ENCODE measurements around the gene SLC16A11.

GRCh38 chr17:7064261-7064660 is 20.4 kb upstream of the SLC16A11 start:
- no peak for TF ChIP-seq EZH2 (IDR thresholded peaks at IDR 0.05; ENCODE audit: borderline replicate concordance, low read length)
- no peak for TF ChIP-seq CTCF (IDR thresholded peaks at IDR 0.05; ENCODE audit: low read length)
